Measurements from ENCODE around the gene APEH.

Gene APEH

DNA sequence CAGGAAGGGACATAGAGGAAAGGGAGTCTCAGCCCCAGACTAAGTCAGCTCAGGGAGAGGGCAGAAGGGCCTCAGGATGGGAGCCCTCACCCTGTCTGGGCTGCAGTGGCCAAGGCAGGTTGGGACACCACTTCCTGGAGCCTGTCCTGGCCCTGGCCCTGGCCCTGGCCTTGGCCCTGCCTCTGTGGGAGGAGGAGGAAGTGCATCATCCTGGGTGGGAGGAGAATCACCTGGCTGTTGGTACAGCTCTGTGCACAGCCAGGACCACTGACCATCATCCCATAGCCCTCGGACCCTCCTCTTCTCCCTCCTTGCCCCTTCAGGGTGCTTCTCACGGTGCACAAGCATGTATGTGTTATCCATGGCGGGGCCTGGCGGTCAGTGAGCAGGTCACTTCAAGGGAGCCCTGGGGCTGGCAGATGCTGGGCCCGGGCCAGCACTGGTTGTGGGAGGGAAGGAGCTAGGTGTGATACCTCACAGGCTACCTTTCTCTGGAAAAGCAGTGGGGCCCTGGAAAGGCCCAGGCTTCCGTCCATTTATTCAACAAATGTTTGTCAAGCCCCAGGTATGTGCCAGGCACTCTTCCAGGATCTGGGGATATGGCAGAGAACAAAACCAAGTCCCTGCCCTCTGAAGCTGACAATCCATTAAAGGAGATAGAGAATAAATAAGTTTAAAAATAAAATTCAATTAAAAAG, 8.2 kb upstream of the APEH start:
- TF ChIP-seq, protein P1, sequence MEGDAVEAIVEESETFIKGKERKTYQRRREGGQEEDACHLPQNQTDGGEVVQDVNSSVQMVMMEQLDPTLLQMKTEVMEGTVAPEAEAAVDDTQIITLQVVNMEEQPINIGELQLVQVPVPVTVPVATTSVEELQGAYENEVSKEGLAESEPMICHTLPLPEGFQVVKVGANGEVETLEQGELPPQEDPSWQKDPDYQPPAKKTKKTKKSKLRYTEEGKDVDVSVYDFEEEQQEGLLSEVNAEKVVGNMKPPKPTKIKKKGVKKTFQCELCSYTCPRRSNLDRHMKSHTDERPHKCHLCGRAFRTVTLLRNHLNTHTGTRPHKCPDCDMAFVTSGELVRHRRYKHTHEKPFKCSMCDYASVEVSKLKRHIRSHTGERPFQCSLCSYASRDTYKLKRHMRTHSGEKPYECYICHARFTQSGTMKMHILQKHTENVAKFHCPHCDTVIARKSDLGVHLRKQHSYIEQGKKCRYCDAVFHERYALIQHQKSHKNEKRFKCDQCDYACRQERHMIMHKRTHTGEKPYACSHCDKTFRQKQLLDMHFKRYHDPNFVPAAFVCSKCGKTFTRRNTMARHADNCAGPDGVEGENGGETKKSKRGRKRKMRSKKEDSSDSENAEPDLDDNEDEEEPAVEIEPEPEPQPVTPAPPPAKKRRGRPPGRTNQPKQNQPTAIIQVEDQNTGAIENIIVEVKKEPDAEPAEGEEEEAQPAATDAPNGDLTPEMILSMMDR (IDR thresholded peaks at IDR 0.05; ENCODE audit: insufficient read depth, low read depth, low read length, missing control alignments): no peak
- no peak for DNase-seq (ENCODE audit: low read depth)
- H3K4me3 ChIP-seq (ENCODE audit: low read length): no peak overlapping the region

DNA sequence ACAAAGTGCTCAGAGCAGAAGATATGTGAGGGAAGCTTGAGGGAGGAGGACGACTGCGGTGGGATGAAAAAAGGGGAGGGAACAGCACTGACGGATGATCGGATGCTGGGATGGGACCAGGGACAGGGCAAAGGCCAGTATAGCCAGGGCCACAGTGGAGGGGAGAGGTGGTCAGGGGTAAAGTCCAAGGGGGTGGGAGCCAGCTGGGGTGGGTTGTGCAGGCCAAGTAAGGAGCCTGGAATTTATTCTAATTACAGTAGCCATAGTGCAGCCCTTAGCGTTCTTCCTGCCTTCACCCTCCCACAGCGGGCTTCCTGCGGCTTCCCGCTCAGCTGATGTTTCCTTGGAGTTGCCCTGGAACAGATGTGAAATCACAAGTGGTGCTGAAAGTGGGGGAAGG, 7.6 kb upstream of the APEH start:
- TF ChIP-seq, protein P1 (IDR thresholded peaks at IDR 0.05; ENCODE audit: insufficient read depth, low read depth, low read length, missing control alignments): no peak
- no peak overlapping the region for H3K4me3 ChIP-seq (ENCODE audit: low read length)
- DNase-seq (ENCODE audit: low read depth): no peak

DNA sequence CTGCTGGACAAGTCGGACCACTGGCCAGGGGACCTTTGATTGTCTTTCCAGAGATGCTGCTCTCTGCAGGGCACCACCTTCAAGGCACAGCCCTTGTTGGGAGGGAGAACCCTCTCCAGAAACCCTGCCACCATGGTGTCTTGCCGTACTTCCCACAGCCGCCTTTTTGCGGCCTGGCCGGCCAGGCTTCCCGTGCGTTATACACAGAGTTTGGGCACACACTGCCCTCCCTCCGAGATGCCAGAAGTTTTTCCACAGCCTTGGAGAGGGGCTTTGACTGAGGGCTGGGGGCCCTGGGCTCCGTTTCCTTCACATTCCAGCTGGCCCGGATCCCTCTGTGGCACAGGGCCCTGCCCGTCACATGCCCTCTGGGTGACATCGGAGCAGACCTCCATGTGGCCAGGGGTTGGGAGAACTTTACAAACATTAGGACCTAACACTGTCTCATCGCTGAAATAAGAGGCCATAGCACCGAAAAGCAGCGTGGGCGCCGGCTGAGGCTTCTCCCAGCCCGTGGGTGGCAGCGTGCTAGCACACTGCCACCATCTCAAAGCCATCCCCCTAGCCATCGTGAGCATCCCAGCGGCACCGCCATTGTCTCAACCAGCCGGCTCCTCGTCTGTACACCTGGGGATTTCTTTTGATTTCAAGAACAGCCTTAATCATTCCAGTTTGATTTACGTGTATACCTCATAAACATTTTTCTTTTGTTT, 6.3 kb upstream of the APEH start:
- TF ChIP-seq, protein P1 (IDR thresholded peaks at IDR 0.05; ENCODE audit: insufficient read depth, low read depth, low read length, missing control alignments): no peak
- no peak for DNase-seq (ENCODE audit: low read depth)
- H3K4me3 ChIP-seq (ENCODE audit: low read length): no peak overlapping the region

DNA sequence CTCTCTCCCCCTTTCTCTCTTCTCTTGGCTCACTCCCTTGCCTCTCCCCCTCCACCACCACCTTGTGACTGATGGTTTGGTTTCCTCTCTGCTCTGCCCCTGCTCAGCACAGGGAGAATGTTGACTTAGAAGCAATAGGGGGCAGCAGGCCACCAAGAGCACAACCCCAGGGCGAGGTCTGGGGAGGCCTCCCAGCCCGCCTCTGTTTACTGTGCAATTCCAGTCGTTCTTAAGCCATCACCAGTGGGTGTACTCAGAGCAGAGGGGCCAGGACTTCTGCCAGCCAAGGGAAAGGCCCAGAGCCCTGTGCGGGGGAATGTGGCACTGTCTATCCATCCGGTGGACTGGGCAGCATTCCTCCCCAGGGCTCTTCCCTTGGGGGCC, 5.7 kb upstream of the APEH start:
- H3K4me3 ChIP-seq (ENCODE audit: low read length): no peak overlapping the region
- no peak for DNase-seq (ENCODE audit: low read depth)
- TF ChIP-seq, protein P1 (IDR thresholded peaks at IDR 0.05; ENCODE audit: insufficient read depth, low read depth, low read length, missing control alignments): no peak

DNA sequence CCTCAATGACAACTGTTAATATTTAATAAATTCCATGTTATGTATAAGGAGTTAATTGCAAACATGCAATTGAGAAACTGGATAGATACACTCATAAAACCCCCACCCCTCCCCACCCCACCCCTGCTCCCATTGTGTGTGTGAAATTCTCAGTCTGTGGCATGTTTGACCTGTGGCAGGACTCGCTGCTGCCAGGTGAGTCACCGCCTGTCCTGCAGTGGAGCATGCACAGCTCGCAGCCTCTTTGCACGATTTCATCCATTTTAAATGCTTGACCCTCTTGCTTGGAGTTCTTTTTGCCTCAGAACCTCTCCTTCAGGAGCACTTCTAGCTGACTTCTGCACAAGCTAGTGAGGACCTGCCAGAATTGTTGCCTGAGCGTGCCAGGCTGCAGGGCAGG, 5.3 kb upstream of the APEH start:
- TF ChIP-seq, protein P1 (IDR thresholded peaks at IDR 0.05; ENCODE audit: insufficient read depth, low read depth, low read length, missing control alignments): no peak
- no peak overlapping the region for H3K4me3 ChIP-seq (ENCODE audit: low read length)

DNA sequence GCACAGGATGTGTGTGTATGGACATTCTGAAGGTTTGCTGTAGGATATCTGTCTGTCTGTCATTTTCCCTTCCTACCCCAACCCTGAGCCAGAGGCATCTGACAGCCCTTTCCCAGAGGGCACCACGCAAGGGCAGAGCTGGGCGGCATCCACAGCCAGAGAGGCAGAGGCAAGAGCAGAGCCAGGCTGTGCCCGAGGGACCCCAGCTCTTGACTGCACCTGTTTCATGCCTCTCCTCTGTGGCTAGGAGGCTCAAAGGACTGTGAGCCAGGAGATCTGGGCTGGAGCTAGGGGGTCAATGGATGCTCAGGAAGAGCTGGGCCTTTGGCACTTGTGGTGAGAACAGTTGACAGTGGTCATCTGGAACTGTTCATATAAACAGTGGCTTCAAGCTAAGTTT, 4.8 kb upstream of the APEH start:
- TF ChIP-seq, protein P1 (IDR thresholded peaks at IDR 0.05; ENCODE audit: insufficient read depth, low read depth, low read length, missing control alignments): no peak
- DNase-seq (ENCODE audit: low read depth): no peak
- no peak overlapping the region for H3K4me3 ChIP-seq (ENCODE audit: low read length)

More for the DNA sequence above, 5.3 kb upstream of the APEH start:
- DNase-seq (ENCODE audit: low read depth): peak; percentile 56

DNA sequence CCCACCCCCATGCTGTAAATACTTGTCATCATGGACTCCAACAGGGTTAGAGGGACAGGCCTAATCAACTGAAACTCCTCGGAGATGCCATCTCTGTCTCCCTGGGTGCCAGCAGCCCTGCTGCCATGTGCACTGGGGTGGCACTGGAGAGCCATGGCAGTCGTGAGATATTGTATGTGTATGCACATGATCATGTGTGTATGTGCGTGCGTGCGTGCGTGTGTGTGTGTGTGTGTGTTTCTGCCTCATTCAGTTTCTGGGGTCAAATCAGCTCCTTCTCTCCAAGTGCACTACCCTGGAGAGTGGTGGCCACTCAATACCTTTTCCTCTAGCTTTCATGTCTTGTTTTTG, 3.2 kb upstream of the APEH start:
- TF ChIP-seq, protein P1 (IDR thresholded peaks at IDR 0.05; ENCODE audit: insufficient read depth, low read depth, low read length, missing control alignments): no peak
- DNase-seq (ENCODE audit: low read depth): no peak

More for the DNA sequence above, 3.2 kb upstream of the APEH start:
- no peak overlapping the region for H3K4me3 ChIP-seq (ENCODE audit: low read length)

Measured in epithelial cell of esophagus (primary cell).